ENCODE measurements around the gene HSPBAP1. TPM values are rescaled to one million over a fixed set of nuclear protein-coding genes. Genes with fewer than 3 reads are reported as not detected.

Gene HSPBAP1
- total and polyA plus RNA-seq, 9 of the 15 experiments (the other 6 are each of a cell fraction or from before 2014, with no cell fraction given), result 2.1 to 4.5 (median 3.4) TPM

- Histone ChIP-seq H3K79me2 (ENCODE audit: control insufficient read depth, insufficient read depth, low read length) (no peaks in the 10 kb centered on the region), H3K36me3 (ENCODE audit: control insufficient read depth, insufficient read depth, low read length) (no peaks in the 10 kb centered on the region), H3K9ac (ENCODE audit: insufficient read depth in 1 of 2, low read depth in 2 of 2, low read length in 2 of 2) (no peak overlapping the region), H3K27me3 (ENCODE audit: control insufficient read depth in 2 of 2, insufficient read depth in 2 of 2, low read length in 2 of 2) (no peaks in the 10 kb centered on the region), H3K9me3 (replicated peaks; ENCODE audit: control insufficient read depth, insufficient read depth, low read depth, low read length) (no peaks in the 10 kb centered on the region), H3K4me3 (no peak overlapping the region), H3K4me2 (ENCODE audit: insufficient read depth, low read length) (no peak overlapping the region), H3K9me1 (ENCODE audit: control insufficient read depth, insufficient read depth, low read length) (no peaks in the 10 kb centered on the region), H4K20me1 (replicated peaks; ENCODE audit: control insufficient read depth, insufficient read depth, low read length) (no peaks in the 10 kb centered on the region), H2AFZ (ENCODE audit: low read depth, low read length) (no peak overlapping the region), H3K27ac (ENCODE audit: extremely low read depth, low read depth, low read length) (no peak overlapping the region), H3K4me1 (replicated peaks in 1 of 2; ENCODE audit: control insufficient read depth in 2 of 2, insufficient read depth in 2 of 2, low read length in 2 of 2) (no peaks in the 10 kb centered on the region)
- no TSS peak for BruUV-seq (replicated peaks)
- POLR2A ChIA-PET, result interaction anchor here (0.6 to 1.5 kb wide), 2 partner anchors 9 to 307 kb away, joined by 3 to 5 read pairs; no protein-coding TSS in a partner anchor
- intact Hi-C loops (cut with micrococcal nuclease), result no loop called here
- TF ChIP-seq, protein P1, sequence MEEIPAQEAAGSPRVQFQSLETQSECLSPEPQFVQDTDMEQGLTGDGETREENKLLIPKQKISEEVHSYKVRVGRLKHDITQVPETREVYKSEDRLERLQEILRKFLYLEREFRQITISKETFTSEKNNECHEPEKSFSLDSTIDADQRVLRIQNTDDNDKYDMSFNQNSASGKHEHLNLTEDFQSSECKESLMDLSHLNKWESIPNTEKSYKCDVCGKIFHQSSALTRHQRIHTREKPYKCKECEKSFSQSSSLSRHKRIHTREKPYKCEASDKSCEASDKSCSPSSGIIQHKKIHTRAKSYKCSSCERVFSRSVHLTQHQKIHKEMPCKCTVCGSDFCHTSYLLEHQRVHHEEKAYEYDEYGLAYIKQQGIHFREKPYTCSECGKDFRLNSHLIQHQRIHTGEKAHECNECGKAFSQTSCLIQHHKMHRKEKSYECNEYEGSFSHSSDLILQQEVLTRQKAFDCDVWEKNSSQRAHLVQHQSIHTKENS (CRISPR knock-in tag; IDR thresholded peaks at IDR 0.05), result no peak
- no peak for TF ChIP-seq ETS2 (tag; IDR thresholded peaks at IDR 0.05; ENCODE audit: borderline replicate concordance, poor library complexity, severe bottlenecking)
- no peak for TF ChIP-seq LCOR (CRISPR knock-in tag; IDR thresholded peaks at IDR 0.05)
- no peak for TF ChIP-seq CAMTA2 (CRISPR knock-in tag; conservative IDR thresholded peaks at IDR 0.05)
- no peak for TF ChIP-seq RBM17 (IDR thresholded peaks at IDR 0.05; ENCODE audit: borderline replicate concordance, low read depth, low read length)
- TF ChIP-seq MCM2 (IDR thresholded peaks at IDR 0.05; ENCODE audit: low read depth), result no peak
- TF ChIP-seq RFX7 (CRISPR knock-in tag; IDR thresholded peaks at IDR 0.05), result no peak
- TF ChIP-seq PCBP2 (IDR thresholded peaks at IDR 0.05; ENCODE audit: low read depth, low read length, poor library complexity, severe bottlenecking), result no peak
- no peak for TF ChIP-seq ARID4B (CRISPR knock-in tag; IDR thresholded peaks at IDR 0.05)
- TF ChIP-seq ZNF41 (CRISPR knock-in tag; conservative IDR thresholded peaks at IDR 0.05), result no peak
- no peak for TF ChIP-seq SREBF1 (IDR thresholded peaks at IDR 0.05; ENCODE audit: borderline replicate concordance, low read depth, low read length)
- TF ChIP-seq RBM25 (IDR thresholded peaks at IDR 0.05; ENCODE audit: low read depth, low read length, severe bottlenecking), result no peak
- no peak for TF ChIP-seq SMARCC2 (IDR thresholded peaks at IDR 0.05; ENCODE audit: low read depth)
- 57% methylated on average over 1 of the region's 3 CpGs for WGBS (ENCODE audit: insufficient coverage, low coverage, missing lambda C conversion rate)
- in situ Hi-C loops (cut with MboI), result no loop called here
- DNase-seq (ENCODE audit: extremely low read depth in 1 of 4, low spot score in 3 of 4), result no peak
- CTCF ChIA-PET (ENCODE audit: low intra/inter-chr PET ratio), result no interaction called here
- no peak for FAIRE-seq
- ATAC-seq, result no peak
Observed at GRCh38 chr3:122773944-122774509, 19.6 kb downstream of the HSPBAP1 start.
